Endodermal cell (in vitro differentiated cells): ENCODE measurements around the gene HGFAC. TPM values are rescaled to one million over a fixed set of nuclear protein-coding genes. Genes with fewer than 3 reads are reported as not detected.
A peak's percentile ranks its signal among the peaks of the same experiment; 100 is the strongest.

Experiments
- DNase-seq: peaks from one replicate; pipeline ENCODE4 v3.0.0-alpha.2; 2017
- H3K27ac ChIP-seq: 2 replicates; pipeline ENCODE4 v1.5.1; 2013; ENCODE audit warnings: mild to moderate bottlenecking, low read depth, low read length, moderate library complexity
- H3K27me3 ChIP-seq: 2 replicates; pipeline ENCODE4 v1.6.1; 2013; ENCODE audit warnings: mild to moderate bottlenecking, low read length, moderate library complexity; ENCODE audit not compliant: insufficient read depth, control insufficient read depth, poor library complexity, severe bottlenecking
- H3K36me3 ChIP-seq: 2 replicates; pipeline ENCODE4 v1.7.0; 2013; ENCODE audit warnings: mild to moderate bottlenecking, low read length, moderate library complexity; ENCODE audit not compliant: control insufficient read depth, insufficient read depth
- H3K4me1 ChIP-seq: one replicate; pipeline ENCODE4 v1.7.0; 2013; ENCODE audit warnings: low read length; ENCODE audit not compliant: control insufficient read depth, insufficient read depth
- H3K4me3 ChIP-seq: 2 replicates; pipeline ENCODE4 v1.5.1; 2013; ENCODE audit warnings: mild to moderate bottlenecking, low read length, moderate library complexity
- H3K9ac ChIP-seq: 2 replicates; pipeline ENCODE4 v1.6.1; 2013; ENCODE audit warnings: mild to moderate bottlenecking, low read length, moderate library complexity; ENCODE audit not compliant: poor library complexity, severe bottlenecking; ENCODE audit errors: extremely low read depth
- H3K9me3 ChIP-seq: 2 replicates; pipeline ENCODE4 v1.6.1; 2013; ENCODE audit warnings: mild to moderate bottlenecking, low read length, moderate library complexity; ENCODE audit not compliant: control insufficient read depth
- H3K27ac Mint-ChIP-seq: 2 replicates; pipeline ENCODE4 v1.8.0; 2020; ENCODE audit warnings: mixed read lengths
- H3K27me3 Mint-ChIP-seq: 2 replicates; pipeline ENCODE4 v1.8.0; 2021; ENCODE audit warnings: mild to moderate bottlenecking, mixed read lengths; ENCODE audit not compliant: insufficient read depth
- H3K36me3 Mint-ChIP-seq: 2 replicates; pipeline ENCODE4 v1.8.0; 2020; ENCODE audit warnings: low read depth, mixed read lengths
- H3K4me1 Mint-ChIP-seq: 2 replicates; pipeline ENCODE4 v1.8.0; 2020; ENCODE audit warnings: mixed read lengths
- H3K4me3 Mint-ChIP-seq: 2 replicates; pipeline ENCODE4 v1.8.0; 2020; ENCODE audit warnings: mild to moderate bottlenecking, moderate library complexity, mixed read lengths
- H3K9me3 Mint-ChIP-seq: 2 replicates; pipeline ENCODE4 v1.8.0; 2020; ENCODE audit warnings: mild to moderate bottlenecking, mixed read lengths
- CTCF ChIP-seq: fragments of 200-600 bp; sonication (generic); conservative IDR thresholded peaks from 2 replicates; pipeline ENCODE4 v1.5.0; 2021; ENCODE audit warnings: antibody characterized with exemption, mild to moderate bottlenecking
- WGBS, 2 experiments: methylation state at CpG; one replicate each; pipeline versions ENCODE4 v1.1.5 to v1.1.7; 2013; ENCODE audit warnings: missing lambda C conversion rate in 2 of 2, mixed read lengths in 1 of 2; ENCODE audit not compliant: insufficient coverage in 1 of 2, insufficient read length in 1 of 2; 5-methylcytosine and 5-hydroxymethylcytosine counted together
- total RNA-seq, 2 donors: library from RNA; stranded (reverse); fragmentation: NEBNext Ultra II Directional in 1 of 2; extraction: Animal tissue kit (Norgen Biotek cat#: 25700) in 1 of 2; gene quantifications; 2 replicates in 1 of 2; 3 replicates in 1 of 2; pipeline ENCODE4 v1.2.1, GENCODE V29; 2021

Gene HGFAC
- total RNA-seq, 2 donors from 2014 or later = 0.46 TPM; not detected in 1

DNA sequence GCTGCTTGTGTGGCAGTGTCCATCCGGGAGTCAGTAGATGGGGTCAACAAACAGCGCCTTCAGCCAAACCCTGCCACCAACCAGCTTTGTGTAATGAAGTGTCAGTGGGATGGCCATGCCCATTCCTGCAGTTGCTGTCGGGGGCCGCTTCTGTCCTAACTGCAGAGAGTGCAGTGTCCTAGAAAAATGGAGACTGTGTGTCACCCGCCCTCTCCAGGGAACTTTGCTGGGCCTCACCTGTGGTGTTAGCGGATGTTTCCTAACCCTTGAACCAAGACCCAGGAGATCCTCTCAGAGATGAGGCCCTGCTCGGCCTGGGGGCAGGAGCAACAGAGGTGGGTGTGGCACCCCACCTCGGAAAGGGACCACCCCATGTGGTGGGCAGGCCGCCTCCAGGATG lies 35.3 kb upstream of the HGFAC start:
- no peak overlapping the region for H3K9ac ChIP-seq
- no peak for TF ChIP-seq CTCF
- H3K9me3 Mint-ChIP-seq = peaks cover 24% of the 10 kb centered on the region

DNA sequence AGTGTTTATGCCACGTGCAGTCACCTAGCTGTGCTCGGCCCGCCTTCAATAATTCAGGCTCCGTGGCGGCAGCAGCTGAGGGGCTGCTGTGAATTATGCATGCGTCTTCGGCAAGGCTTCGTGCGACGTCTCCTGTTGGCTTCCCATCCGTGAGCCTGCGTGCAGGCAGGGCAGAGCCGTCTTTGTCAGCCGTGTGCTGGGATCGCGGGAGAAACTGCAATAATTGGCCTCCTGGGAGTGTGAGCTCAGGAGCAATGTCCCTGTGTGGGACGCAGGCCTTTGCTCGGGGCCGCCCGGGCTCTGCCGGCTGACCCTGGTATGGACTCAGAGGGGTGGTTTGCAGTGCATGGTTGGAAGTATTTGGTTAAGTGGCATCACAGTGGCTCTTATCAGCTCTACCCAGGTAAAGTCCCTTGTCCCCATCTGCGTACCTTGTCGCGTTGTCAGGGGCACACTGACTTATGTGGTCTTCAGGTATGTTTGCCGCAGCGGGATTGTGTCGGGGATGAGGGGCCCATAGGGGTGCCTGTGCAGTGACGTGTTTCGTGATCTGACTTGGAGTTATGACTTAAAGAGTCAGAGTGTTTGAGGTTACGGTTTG lies 34.5 kb upstream of the HGFAC start:
- WGBS, 2 experiments = 87 to 92% methylated on average over 22 to 30 of the region's 30 CpGs
- H3K36me3 Mint-ChIP-seq = peaks cover 26% of the 10 kb centered on the region

More for the DNA sequence above, 35.3 kb upstream of the HGFAC start:
- peaks cover 5% of the 10 kb centered on the region for H3K36me3 ChIP-seq
- peaks cover 11% of the 10 kb centered on the region for H3K4me1 ChIP-seq
- Mint-ChIP-seq H3K27me3 (no peaks in the 10 kb centered on the region), H3K27ac (no peak overlapping the region), H3K4me3 (no peak overlapping the region), H3K4me1 (peaks cover 28% of the 10 kb centered on the region), H3K36me3 (peaks cover 28% of the 10 kb centered on the region)
- H3K4me3 ChIP-seq = no peak overlapping the region
- H3K27ac ChIP-seq = no peak overlapping the region
- H3K27me3 ChIP-seq = no peaks in the 10 kb centered on the region
- peaks cover 9% of the 10 kb centered on the region for H3K9me3 ChIP-seq
- no peak for DNase-seq
- 91 to 93% methylated on average over 7 to 9 of the region's 9 CpGs for WGBS, 2 experiments

GRCh38 chr4:3407930-3408792 lies 33.6 kb upstream of the HGFAC start:
- peaks cover 5% of the 10 kb centered on the region for H3K36me3 ChIP-seq
- peaks cover 9% of the 10 kb centered on the region for H3K9me3 ChIP-seq
- WGBS, 2 experiments = 88 to 93% methylated on average over 22 to 26 of the region's 26 CpGs
- H3K4me3 ChIP-seq = no peak overlapping the region
- peak; percentile 31 for DNase-seq
- no peak overlapping the region for H3K27ac ChIP-seq
- Mint-ChIP-seq H3K27me3 (no peaks in the 10 kb centered on the region), H3K4me1 (peaks cover 34% of the 10 kb centered on the region), H3K4me3 (no peak overlapping the region), H3K36me3 (peaks cover 23% of the 10 kb centered on the region), H3K9me3 (peaks cover 19% of the 10 kb centered on the region), H3K27ac (peak overlapping the region; percentile 35)
- no peaks in the 10 kb centered on the region for H3K27me3 ChIP-seq
- peaks cover 11% of the 10 kb centered on the region for H3K4me1 ChIP-seq
- no peak for TF ChIP-seq CTCF
- H3K9ac ChIP-seq = no peak overlapping the region

More for the DNA sequence above, 34.5 kb upstream of the HGFAC start:
- DNase-seq = peak; percentile 37
- H3K27me3 Mint-ChIP-seq = no peaks in the 10 kb centered on the region
- Histone ChIP-seq H3K9me3 (peaks cover 9% of the 10 kb centered on the region), H3K27ac (no peak overlapping the region), H3K4me1 (peaks cover 11% of the 10 kb centered on the region), H3K9ac (no peak overlapping the region), H3K36me3 (peaks cover 5% of the 10 kb centered on the region), H3K4me3 (no peak overlapping the region), H3K27me3 (no peaks in the 10 kb centered on the region)
- H3K9me3 Mint-ChIP-seq = peaks cover 24% of the 10 kb centered on the region
- H3K4me1 Mint-ChIP-seq = peaks cover 31% of the 10 kb centered on the region
- no peak for TF ChIP-seq CTCF
- H3K4me3 Mint-ChIP-seq = no peak overlapping the region
- no peak overlapping the region for H3K27ac Mint-ChIP-seq
